HG02798 (cell line): Measurements from ENCODE around the gene TMPRSS2.

ENCODE experiments used
- ATAC-seq: cut with Tn5 transposase; IDR thresholded peaks from one replicate; pipeline ENCODE4 v1.9.1; 2021; ENCODE audit warnings: mild to moderate bottlenecking; ENCODE audit not compliant: unreplicated experiment, poor library complexity

The TMPRSS2 gene

DNA sequence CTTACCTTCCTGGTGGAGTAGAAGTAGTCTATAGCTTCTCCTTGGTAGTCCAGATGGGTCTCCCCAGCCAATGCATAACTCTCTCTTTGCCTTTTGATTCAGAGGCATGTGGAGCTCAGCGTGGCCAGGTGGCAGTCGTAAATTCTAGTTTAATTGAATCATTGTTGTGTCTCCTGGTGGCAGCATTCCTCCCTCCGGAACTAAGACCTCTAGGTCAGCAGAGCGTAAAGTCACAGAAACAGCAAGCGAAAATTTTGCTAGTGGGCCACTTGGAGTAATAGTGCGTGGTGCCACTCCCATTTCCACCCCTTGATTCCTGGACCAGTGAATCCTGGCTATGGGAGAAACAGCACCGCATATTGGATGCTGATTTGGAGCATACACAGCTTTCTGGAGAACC lies 3.9 kb upstream of the TMPRSS2 start:
- ATAC-seq, result no peak

DNA sequence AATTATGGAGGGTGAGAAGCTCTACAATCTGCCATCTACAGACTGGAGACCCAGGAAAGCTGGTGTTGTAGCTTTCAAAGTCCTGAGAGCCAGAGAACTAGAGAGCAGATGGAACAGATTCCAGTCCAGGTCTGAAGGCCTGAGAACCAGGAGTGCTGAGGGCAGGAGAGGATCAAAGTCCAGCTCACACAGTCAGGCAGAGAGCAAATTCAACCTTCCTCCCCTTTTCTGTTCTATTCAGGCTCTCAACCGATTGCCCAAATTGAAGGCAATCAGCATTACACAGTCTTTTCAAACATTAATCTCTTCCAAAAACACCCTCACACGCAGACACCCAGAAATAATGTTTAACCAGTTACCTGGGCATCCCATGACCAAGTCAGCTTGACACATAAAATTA lies 2.5 kb upstream of the TMPRSS2 start:
- no peak for ATAC-seq

DNA sequence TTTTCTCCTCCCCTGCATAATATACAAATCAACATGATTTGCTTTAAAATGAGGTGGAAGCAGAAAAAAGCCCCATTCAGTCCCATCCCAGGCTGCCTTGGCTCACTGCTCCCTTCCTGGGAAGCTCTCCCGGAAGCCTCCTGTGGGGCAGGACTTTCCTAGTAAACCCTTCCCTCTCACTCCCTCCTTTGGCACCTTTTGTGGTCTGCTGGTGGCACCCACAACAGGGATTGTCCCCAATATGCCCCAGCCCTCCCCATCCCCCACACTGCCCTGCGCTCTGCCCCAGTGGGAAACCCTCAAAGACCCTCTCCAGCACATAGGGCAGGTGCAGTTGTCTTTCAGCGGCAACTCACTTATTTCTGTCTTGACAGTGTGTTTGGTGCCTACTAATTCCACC lies 1.8 kb upstream of the TMPRSS2 start:
- ATAC-seq, result no peak

DNA sequence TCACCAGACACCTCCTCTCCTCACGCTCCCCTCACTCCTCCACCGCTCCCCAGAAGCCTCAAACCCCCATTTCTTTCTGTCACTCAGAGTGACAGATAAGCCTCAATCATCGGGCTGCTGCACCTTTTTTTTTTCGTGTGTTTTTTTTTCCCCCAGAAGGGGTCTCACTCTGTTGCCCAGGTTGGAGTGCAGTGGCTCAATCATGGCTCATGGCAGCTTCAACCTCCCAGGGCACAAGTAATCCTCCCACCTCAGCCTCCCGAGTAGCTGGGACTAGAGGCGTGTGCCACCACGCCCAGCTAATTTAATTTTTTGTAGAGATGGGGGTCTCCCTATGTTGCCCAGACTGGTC lies 1.2 kb upstream of the TMPRSS2 start:
- no peak for ATAC-seq

DNA sequence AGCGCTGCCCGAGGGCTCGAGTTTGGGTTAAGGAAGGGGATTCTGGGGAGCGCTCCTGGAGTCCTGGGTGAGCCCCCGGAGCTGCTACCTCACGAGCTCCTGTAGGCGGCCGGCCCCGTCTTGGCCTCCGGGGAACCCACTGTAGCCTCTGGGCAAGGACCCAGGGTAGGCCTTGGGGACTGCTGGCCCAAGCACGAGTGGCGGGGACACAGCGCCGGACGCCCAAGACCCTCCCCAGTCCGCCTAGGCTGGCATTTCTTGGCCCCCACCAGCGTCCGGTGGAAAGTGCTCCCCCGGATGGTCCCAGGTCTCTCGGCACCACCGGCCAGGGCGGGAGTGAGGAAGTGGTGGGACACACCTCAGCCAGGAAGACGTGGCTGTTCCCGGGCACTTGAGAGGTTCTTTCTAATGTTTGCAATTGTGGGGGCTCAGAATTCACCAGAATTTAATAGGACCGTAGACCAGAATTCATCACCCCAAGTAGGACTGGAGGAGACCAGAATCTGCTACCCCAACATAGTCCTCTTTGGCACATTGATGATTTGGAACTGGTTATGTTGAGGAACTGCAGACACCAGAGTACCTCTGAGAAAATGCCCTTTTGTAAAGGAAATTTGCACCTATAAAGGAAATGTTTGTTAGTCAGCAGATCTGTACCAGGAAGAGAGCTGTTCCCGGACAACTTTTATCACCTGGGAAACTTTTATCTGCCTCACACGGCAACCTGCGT lies 622 bp upstream of the TMPRSS2 start:
- no peak for ATAC-seq

DNA sequence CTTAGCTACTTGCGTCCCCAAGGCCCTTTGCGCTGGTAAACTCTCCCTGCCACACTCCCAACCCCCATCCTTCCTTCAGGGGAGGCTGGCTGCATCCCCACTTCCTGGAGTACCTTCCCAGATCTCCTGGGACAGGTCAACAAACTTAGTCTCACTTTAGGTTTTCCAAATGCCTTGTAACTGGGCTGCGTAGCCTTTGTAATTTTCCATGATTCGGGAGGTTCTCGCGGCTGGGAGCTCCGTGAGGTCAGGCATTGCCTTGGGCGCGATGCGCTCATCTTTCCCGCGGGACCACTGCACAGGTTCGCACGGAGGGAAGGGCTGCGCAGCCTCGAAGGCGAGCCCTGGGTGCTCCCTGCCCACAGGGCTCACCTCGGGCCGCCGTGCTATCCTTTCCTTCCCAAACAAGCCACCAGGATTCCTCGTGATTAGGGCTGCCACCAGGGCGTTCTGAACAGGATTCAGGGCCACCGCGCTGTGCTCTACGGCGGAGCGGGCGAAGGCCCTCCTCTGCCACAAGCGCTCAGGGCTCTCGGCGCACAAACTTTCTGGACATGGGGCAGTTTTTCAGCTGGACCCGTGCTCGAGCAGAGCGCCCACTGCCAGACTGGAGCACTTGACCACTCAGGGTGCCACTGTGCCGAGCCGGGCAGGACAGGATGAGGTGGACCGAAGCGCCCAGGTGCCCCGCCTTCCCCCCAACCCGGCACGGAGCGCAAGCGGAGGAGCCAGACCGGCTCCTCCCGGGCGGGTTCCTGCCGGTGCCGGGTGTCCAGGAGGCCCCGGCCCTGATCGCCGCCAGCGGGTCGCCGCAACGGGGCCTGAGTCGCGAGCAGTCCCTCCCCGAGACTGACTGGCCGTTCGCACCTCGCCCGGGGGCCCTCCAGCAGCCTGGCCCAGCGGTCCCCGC lies 1.1 kb downstream of the TMPRSS2 start:
- no peak for ATAC-seq

DNA sequence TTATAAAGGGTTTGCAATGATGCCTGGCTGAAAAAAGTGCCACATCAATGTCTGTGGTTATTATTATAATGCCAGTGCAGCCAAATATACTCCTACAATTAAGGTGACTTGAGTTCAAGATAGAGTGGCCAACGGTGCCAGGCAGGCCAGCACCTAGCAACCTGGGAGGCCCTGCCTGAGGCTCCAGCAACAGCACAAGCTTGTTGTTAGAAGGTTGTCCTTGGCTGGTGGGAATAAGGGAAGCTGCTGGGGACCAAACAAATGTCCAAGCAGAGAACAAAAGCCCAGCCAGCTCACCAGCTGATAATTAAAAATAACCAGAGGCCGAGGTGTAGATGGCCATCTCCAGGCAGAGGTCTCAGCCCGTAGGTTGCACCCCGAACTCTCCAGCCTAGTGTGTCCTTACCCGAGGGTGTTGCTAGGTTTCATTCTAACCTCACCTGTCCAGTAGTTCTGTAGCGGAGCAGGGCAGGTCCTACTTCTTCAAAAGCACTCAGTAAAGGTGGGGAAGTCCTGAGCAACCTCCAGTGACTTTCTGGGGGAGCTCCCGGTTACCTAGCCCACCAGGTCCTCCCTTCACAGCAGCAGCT lies 1.9 kb downstream of the TMPRSS2 start:
- no peak for ATAC-seq

DNA sequence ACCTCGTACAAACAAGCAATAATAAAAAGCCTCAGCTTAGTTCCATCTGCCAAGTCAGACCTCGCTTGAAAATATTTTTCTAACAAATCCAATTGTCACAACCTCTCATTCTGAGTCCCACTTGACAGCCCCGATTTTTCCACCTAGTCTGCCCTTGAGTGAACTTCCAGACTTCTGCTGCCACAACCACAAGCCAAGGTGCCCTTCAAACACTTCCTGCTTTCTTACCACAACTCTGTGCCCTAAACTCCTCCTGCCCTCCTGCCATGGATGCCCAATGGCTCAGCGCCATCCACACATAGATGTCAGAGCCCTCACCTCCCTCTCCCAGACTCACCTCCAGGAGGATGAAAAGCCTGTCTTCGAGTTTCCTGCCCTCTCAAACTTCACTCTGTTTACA lies 3.9 kb downstream of the TMPRSS2 start:
- no peak for ATAC-seq

DNA sequence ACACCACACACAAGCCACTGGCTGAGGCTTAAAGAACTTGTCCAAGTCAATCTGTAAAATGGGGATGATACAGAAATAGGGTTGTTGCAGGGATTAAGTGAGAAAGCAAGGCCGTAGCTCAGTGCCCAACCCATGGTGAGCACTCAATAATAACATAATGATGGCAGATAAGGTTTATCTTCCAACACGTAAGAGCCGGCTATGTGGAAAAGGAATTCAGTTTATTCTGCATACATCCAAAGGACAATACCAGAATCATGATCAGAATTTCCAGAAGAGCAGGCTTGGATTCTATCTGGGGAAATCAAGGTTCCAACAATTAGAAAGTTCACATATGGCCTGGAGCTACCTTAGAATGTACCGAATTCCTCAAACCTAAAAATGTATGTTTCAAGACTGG lies 4.6 kb downstream of the TMPRSS2 start:
- no peak for ATAC-seq

DNA sequence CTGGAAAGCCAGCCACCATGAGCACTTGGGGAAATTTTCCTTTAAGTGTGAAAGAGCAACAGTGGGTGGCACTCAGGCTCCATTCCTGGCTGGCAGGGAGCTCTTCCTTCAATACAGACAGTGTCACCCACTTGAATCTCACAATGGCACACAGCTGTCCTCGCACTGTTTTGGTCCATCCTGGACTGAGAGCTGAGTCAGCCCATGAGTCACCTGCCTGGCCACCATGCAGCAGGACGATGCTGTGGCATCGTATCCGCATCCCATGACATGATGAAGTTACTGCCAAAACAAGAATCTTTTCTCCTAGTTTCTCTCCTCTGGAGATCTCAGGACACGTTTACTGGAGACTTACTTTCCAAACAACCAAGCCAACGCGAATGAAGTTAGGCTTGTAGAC lies 6.0 kb downstream of the TMPRSS2 start:
- ATAC-seq, result no peak

DNA sequence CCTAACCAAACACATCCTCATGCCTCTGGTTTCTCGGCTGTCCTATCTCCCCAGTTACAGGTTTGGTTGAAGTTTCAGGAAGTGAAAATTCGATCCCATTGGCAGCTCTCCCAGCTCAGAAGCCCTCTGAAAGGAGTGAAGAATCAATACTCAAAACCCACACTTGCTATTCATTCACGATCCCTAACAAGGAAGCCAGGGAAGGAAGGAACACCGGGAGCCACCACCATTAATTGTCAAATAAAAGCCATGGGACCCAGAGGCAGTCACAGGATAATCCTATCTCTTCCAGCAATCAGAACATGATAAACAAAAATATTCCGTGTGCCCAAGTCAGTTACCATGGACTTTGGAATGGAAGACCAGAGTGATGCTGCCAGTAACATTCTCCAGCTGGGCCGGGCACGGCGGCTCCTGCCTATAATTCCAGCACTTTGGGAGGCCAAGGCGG lies 7.0 kb downstream of the TMPRSS2 start:
- ATAC-seq, result no peak

DNA sequence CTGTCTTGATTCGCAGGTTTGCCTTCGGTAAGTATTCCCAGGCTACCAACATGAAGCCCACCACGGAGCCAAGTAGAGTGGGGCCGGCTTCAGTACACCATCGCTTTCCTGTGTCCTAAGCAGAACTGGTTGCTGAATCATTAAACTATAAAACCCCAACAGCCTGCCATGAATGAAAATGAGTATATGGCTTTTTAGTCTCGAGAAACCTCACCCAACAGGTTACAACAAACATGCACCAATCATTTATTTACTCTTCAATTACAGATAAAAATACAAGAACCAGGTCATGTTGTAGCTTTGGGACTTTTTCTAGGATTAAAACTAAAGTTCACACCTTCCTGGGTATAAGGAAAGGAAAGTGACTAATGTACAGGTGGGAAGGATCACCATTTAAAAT lies 7.6 kb downstream of the TMPRSS2 start:
- no peak for ATAC-seq

DNA sequence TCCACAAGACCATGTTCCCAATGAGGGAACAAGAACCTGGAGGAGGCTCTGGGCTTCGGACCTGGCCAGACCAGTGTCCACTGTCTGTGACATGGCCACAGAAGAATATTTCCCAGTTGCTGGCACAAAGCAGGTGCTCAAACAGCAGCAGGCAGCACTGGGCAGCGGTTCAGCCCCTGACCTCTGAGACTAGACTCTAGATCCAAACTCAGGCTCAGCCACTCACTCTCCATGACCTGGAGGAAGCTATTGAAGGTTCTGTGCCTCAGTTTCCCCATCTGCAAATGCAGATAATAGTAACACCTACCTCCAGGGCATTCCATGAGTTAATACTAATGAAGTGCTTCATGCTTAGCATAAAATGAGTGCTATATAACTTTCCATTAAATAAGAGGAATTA lies 8.0 kb downstream of the TMPRSS2 start:
- no peak for ATAC-seq

DNA sequence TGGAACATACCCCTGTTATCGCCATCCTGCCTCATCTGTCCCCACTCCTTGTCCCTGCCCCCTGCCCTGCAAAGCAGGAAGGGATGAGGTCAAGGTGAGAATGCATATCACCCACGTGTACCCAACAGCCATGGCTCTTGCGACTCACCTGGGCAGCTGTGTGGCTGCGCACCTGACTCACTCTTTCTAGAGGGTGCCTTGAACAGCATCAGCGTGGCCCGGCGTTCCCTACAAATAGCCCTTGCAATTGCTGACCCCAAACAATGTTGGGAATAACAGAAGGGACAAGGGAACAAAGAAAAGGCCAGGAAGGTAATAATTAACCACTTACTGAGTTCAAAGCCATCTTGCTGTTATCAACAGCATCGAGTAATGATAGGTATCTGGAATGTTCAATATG lies 10.2 kb downstream of the TMPRSS2 start:
- no peak for ATAC-seq

DNA sequence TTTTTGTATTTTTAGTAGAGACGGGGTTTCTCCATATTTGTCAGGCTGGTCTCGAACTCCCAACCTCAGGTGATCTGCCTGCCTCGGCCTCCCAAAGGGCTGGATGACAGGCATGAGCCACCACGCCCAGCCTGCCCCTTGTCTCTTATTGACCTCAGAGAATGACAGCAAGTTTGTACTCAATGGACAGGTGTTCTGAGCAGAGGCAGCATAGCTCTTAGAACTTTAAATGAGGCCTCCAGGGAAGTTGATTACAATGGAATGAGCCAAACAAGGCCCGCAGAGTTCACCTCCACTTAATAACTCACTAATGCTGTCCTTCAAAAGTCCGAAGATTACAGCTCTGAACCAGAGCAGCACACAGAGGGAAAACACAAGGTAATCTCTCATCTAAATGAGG lies 10.9 kb downstream of the TMPRSS2 start:
- no peak for ATAC-seq

DNA sequence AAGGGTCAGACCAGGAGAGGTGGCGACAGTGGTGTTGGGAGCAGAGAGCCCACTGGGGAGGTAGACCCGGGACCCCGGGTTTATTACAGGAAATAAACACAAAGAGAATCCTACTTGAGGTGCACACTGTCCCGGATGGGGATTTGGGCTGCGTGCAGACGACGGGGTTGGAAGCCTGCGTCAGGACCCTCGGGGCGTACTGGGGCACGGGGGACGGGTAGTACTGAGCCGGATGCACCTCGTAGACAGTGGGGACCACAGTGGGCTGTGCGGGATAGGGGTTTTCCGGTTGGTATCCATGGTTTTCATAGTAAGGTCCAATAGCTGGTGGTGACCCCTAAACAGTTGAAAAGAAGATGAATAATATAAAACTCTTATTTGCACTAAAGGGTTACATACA lies 13.7 kb downstream of the TMPRSS2 start:
- ATAC-seq, result no peak

DNA sequence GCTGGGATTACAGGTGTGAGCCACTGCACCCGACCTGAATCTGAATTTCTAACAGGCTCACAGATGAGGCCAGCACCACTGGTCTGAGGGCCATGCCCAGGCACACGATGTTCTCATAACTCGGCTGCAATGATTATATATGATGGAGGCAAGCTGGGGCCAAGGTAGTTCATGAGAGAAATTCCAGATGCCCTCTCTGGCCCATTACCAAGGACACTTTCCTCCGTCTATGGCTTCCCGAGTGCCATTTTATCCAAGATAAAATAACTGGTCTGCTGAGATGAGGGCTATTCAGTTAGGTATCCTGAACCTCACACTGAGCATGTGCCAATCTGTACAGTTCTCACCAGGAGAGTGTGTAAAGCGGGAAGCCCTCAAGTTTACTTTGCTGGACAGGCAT lies 16.5 kb downstream of the TMPRSS2 start:
- no peak for ATAC-seq

DNA sequence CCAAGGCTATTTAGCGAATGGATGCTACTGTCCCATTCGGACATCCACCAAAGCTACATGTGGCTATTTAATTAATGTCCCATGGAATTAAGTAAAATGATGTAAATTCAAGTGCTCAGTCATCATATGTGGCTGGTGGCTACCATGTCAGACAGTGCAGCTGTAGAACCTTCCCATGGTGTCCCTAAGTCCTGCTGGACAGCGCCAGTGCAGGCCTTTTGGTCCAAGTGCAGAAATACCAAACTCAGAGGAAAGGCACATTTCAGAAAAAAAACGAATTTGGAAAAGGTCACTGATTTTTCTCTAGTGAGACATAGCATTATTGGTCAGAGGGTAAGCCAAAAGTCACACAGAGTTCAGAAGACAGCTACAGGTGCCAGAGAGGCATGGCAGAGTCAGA lies 17.6 kb downstream of the TMPRSS2 start:
- no peak for ATAC-seq

DNA sequence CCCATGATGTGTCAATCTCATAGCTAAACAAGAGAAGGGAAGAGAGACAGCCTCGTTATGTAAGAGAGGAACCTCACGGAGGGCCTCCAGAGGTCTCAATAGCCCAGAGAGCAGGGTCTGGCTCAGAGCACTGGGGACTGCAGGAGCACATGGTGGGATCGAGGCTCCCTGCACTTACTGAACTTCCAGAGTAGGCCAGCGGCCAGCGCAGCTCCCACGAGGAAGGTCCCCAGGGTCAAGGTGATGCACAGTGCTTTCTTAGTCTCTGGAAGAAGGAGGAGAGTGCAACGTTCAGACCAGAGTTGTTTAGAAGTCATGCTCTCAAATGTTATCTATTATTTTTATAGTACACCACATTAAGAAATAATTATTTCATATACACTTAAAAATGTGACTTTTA lies 18.6 kb downstream of the TMPRSS2 start:
- no peak for ATAC-seq

DNA sequence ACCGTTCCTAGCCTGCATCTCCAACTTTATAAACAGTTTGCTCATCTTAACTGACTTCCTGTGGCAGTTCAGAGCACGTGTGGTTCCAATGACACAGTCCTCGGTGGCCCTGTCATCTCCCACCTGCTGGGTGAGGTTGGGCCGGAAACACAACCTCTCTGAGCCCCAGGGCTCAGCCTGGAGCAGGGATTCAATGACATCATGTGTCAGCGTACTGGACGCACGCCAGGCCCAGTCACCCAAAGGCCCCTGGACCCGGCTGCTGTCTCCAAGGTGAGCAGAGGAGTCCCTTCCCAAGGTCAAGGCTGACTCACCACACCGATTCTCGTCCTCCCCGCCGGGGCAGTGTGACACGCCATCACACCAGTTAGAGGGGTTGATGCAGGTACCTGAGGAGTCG lies 19.9 kb downstream of the TMPRSS2 start:
- ATAC-seq, result no peak

DNA sequence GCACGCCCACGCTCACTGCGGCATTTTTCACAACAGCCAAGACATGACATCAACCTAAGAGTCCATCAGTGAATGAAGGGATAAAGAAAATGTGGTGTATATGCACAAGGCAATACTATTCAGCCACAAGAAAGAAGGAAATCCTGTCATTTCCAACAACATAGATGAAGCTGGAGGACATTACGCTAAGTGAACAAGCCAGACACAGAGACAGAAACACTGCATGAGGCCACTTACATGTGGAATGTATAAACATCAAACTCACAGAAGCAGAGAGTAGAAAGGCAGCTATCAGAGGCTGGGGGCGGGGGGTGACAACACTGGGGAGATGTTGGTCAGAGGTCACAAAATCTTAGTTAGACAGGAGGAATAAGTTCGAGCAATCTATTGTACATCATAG lies 20.9 kb downstream of the TMPRSS2 start:
- no peak for ATAC-seq
